CD4-positive, alpha-beta T cell treated with Interleukin-6 at 100 ng/mL for 8 hours (primary cell): Measurements from ENCODE around the gene CABLES1.

Experiments
- DNase-seq: peaks from one replicate; pipeline ENCODE4 v3.0.0-alpha.2; 2020; ENCODE audit warnings: mixed read lengths, low spot score

The CABLES1 gene

DNA sequence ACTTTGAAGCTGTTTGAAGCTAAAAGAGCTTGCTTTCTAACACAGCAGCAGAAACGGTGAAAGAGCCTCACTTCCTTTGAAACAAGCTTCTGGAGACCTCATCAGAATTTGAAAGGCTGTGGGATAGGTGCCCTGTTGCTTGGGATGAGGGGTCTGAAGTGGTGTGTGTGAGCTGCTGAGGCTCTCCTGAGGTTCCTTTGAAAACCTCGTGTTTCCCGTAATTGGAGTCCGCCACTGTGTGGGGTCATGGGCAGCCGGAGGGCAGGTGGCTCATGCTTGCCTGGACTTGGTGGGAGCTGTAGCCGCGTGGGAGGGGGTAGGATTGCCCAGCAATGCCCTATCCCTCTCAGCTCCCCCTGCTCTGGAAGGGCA, 34.4 kb downstream of the CABLES1 start:
- DNase-seq, result no peak

GRCh38 chr18:23170137-23170536, 34.9 kb downstream of the CABLES1 start:
- DNase-seq, result no peak

DNA sequence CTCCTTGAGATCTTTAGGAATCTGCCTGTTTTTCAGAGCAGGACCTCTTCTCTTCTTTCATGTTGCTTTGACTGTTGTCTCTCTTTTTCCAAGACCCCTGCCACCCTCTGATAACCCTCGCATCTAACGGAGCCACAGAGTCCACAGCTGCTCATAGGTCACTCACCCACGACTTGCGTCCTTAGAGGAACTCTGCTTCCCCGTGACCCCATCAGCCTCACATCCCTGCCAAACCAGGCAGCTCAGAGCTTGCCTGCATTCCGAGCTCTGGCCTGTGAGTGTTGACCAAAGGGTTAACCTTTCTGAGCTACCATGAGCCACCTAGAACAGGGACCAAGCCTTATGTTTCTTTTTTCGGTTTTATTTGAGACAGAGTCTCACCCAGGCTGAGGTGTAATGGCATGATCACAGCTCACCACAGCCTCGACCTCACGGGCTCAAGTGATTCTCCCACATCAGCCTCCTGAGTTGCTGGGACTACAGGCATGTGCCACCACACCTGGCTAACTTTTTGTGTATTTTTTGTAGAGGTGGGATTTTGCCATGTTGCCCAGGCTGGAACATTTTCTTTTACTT, 36.4 kb downstream of the CABLES1 start:
- no peak for DNase-seq

DNA sequence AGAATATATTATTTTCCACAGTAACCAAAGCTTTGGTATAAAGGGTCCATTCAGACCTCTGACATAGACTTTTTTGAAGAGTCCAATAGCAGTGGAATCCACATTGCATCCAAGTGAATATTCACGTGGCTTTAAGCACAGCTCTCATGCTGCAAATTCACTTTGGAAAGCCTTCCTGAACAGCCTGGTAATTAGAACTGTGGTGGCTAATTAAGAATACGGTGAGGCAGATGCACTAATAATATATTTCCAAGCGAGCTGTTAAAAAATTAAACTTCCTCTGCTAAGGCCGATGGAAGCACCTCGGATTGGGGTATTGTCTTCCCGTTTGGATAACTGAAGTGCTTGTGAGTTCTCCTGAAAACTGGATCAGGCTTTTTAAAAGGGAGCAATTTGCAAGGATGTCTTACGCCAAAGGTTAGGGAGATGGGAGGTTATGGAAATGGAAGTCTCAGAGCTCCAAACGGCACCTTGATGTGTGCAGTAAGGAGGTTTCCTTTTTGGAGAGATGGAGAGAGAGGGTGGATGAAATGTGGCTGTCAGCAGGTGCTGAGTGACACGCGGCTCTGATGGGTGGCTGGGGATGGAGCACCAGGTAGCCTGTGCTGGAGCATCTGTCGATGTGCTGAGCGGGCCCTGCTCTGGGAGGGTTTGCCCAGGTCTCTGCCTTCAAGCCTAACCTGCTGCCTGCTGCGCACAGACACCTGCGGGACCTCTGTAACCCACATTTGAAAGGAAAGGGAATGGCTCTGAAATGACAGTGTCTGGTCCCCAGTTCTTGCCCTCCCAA, 37.5 kb downstream of the CABLES1 start:
- no peak for DNase-seq

DNA sequence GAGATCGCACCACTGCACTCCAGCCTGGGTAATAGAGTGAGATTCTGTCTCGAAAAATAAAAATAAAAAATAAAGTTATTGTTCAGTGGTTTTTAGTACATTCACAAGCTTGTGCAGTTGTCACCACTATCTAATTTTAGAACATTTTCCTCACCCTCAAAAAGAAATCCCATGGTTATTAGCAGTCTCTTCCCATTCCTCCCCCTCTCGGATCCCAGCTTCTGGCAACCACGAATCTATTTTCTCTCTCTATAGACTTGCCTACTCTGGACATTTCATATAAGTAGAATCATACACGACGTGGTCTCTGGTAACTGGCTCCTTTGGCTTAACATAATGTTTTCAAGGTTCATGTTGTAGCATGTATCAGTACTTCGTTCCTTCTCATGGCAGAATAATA, 38.6 kb downstream of the CABLES1 start:
- DNase-seq, result no peak

GRCh38 chr18:23176701-23177432, 41.6 kb downstream of the CABLES1 start:
- no peak for DNase-seq

- DNase-seq, result no peak
These were observed 42.3 kb downstream of the CABLES1 start for GRCh38 chr18:23177433-23178072.

- no peak for DNase-seq
These were observed 42.9 kb downstream of the CABLES1 start for GRCh38 chr18:23178201-23178600.

GRCh38 chr18:23178661-23179081, 43.4 kb downstream of the CABLES1 start:
- no peak for DNase-seq

DNA sequence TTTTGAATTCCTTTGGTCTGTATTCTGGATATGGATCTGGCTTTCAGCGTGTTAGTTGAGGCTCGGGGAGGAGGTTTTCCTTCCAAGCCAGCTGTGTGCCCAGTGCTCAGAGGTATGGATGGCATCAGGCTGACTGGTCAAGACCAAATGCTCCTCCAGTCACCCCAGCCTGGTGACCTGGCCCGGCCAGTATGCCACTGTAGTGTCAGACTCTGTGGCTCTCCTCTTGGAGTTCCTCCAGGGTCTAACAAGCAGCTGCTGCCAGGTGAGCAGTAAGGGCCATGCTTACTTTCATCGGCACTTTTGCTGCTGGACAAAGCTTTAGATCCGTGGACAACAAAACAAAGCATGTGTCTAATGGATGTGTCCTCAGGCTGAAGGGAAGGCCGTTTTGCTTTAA, 44.1 kb downstream of the CABLES1 start:
- DNase-seq, result no peak

- no peak for DNase-seq
These were observed 46.3 kb downstream of the CABLES1 start for GRCh38 chr18:23181547-23181946.

GRCh38 chr18:23182606-23183005, 47.3 kb downstream of the CABLES1 start:
- no peak for DNase-seq

- no peak for DNase-seq
These were observed 48.3 kb downstream of the CABLES1 start for GRCh38 chr18:23183411-23184150.

GRCh38 chr18:23186781-23187180, 51.5 kb downstream of the CABLES1 start:
- no peak for DNase-seq

DNA sequence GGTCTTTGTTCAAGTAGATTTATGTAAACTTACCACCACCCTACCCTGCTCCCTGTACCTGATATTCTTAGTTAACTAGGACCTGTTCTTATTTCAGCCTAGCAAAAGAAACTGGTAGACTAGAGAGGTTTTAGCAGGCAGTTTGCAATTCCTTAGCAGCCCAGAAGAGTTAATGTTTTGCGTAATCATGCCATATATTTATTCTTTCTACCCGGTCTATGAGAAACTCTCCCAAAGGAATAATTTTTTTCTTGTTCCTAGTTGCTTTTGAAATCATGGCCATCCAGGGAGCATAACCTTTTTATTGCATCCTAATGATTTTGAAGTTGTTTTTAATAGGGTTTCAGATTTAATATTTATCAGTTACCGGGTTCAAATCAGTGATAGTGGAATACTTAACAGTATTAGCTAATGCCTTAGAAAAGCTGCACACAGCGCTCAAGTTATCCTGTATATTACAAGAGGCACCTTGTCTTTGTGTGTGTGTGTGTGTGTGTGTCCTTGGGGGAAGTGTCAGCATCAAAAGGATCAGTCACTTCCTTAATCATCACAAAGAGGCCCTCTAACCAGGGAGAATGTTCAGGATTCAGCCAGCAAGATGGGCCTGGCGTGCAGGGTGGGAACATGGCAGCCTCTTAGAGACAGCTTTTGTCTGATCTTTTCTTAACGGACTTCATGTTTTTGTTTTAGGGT, 52.9 kb downstream of the CABLES1 start:
- DNase-seq, result no peak

DNA sequence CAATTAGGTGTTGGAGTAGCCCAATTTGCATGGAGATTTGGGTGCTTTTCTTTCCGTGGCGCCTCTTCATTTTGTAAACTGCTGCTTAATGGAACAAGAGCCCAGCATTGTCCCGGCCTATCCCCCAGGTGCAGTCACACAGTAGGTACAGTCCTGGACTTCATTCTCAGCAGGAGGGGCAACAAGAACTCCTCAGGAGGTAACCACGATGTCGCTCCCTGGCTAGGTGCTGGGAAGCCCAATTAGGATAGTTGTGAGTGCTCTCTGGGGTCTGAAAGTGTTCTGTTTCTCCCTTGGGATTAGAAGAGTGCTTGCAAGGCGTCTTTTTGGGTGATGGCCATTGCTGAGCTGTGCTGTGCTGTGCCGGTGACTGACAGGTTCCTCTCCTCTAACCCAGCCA, 53.8 kb downstream of the CABLES1 start:
- DNase-seq, result no peak

- DNase-seq, result no peak
These were observed 54.7 kb downstream of the CABLES1 start for GRCh38 chr18:23189768-23190661.

GRCh38 chr18:23191232-23191631, 55.9 kb downstream of the CABLES1 start:
- no peak for DNase-seq

- no peak for DNase-seq
These were observed 58.5 kb downstream of the CABLES1 start for GRCh38 chr18:23193742-23194141.
